ENCODE results near the gene OXER1.

The OXER1 gene

GRCh38 chr2:42769583-42770287 lies 5.8 kb upstream of the OXER1 start:
- no peak for DNase-seq (ENCODE audit: low read depth)

DNA sequence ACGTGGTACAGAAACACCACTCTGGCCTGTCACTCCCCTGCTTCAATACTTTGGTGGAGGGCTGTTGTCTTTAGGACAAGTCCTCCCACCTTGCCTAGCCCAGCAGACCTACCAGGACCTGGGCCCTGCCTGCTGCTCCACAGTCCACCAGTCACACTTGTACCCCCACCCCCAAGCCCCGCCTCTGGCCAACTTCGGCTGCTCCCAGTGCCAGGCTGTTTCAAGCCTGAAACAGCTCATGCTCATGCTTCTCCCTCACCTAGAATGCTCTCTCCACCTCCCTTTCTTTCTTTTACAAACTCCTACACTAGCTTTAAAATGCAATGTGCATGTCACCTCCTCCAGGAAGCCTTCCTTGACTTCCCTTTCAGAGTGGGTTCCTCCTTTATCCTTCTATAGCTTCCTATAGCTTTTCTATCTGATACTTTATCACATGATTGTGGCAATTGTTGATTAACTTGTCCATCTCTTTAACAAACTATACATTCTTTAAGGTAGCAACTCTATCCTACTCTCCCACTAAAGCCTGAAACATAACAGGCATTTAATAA lies 4.8 kb upstream of the OXER1 start:
- DNase-seq (ENCODE audit: low read depth) = no peak

DNA sequence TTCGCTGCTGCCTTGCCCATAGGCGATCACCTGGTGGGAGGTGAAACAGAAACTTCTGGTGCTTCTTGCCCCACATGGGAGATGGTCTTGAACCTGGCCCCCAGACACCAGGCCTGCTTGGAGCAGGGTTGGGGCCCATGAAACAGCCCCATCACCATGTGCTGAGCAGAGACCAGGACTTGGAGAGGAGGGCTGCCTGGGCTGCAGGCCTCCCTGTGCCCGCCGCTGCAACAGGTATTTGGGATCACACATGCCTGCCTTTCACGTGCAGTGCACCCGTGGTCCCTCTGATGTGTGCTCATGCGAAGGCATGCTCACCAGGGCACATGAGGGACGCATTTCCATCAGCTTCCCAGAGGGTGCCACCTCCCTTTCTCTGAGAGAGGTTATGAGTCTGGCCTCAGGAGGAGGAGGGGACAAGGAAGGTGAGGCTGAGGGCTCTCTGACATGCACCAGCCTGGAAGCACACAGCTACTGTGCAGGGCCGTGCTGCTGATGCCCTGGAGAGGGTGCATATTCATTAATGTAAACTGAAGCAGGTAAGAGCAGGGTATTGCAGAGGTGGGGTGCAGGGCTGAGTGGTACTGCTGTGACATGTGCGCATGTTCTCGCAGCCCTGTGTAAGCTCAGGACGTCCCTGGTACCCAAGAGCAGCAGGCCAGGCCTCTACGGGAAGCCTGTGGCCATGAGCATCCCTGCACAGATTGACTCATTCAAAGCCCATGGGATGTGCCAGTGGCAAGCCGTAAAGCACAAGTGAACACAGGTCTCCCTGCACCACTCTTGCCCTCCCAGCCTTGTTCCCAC lies 4.2 kb upstream of the OXER1 start:
- DNase-seq (ENCODE audit: low read depth) = no peak

GRCh38 chr2:42767080-42767898 lies 3.4 kb upstream of the OXER1 start:
- DNase-seq (ENCODE audit: low read depth) = no peak

GRCh38 chr2:42765686-42766085 lies 1.8 kb upstream of the OXER1 start:
- no peak for DNase-seq (ENCODE audit: low read depth)

DNA sequence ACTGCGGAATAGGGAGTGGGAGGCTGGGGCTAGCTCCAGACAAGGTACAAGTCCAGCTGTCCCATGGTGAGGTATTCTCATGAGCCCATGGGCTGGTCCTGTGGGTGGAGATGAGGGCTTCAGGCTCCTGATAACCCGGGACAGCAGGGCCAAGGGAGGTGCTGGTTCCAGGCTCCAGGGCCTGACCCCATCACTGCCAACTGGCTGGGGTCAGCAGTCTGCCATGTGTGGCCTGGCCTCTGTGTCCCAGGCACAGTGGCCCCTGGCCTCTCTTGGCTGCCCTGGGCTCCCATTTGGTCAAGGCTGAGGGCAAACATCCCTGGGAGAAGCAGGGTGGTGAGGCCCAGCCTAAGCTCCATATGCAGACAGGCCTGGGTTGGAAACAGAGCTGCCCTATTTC lies 966 bp upstream of the OXER1 start:
- no peak for DNase-seq (ENCODE audit: low read depth)

- DNase-seq (ENCODE audit: low read depth) = no peak
Measured at GRCh38 chr2:42762823-42763804, 821 bp downstream of the OXER1 start.

DNA sequence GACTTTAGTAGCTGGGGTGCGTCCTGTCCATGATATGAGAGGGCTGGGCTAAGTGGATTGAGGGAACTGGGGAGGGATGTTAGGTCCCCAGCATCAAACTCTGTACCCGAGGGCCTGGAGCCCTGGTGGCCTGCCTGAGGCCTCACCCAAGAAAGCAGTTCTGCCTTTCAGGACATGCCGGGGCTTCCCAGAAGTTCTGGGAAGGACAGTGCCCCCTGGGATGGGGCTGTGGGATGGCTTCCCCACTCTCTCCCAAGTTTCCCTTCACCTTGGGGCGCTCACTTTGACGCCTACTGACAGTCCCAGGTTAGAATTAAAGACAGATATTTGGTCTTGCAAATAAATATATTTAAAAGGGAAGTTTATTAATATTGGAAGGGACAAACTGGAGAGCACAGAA lies 1.8 kb downstream of the OXER1 start:
- DNase-seq (ENCODE audit: low read depth) = no peak

DNA sequence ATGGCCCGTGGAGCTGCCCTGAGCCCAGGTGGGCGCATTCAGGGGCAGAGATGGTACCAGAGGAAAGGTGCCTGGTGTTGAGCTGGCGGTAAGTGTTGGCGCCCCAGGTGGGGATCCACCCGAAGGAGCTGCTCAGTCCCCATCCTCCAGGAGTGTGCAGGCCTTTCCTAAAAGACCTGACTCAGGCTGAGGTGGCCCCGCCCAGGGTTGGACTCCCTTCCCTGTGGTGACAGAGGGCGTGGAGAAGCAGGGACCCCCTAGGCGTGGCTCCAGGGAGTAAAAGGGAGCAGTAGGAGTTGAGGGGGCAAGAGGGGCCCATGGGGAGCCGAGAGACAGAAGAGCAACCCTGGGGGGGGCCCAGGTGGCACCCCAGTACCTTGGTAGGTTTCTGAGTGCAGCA lies 2.4 kb downstream of the OXER1 start:
- no peak for DNase-seq (ENCODE audit: low read depth)

- DNase-seq (ENCODE audit: low read depth) = no peak
Measured at GRCh38 chr2:42758751-42759150, 5.2 kb downstream of the OXER1 start.

- no peak for DNase-seq (ENCODE audit: low read depth)
Measured at GRCh38 chr2:42757981-42758740, 5.8 kb downstream of the OXER1 start.

- DNase-seq (ENCODE audit: low read depth) = no peak
Measured at GRCh38 chr2:42756966-42757513, 6.9 kb downstream of the OXER1 start.

- DNase-seq (ENCODE audit: low read depth) = no peak
Measured at GRCh38 chr2:42756150-42756775, 7.7 kb downstream of the OXER1 start.

- DNase-seq (ENCODE audit: low read depth) = no peak
Measured at GRCh38 chr2:42755191-42755880, 8.6 kb downstream of the OXER1 start.

DNA sequence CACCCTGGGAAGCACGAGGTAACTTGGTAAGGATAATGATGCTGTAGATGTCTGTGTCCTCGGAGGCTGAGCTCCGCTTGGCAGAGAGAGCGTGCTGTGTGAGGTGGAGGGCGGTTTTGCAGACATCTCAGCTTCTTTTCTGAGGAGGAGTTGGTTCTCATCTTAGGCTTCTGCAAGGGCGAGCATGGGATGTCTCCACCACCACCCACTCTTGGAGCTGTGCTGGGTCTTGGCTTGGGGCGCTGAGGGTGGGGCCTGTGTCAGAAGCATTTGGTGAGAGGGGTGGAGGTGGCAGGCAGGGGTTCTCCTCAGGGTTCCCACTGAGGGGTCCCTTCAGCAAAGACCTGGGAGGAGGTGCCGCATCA lies 9.2 kb downstream of the OXER1 start:
- no peak for DNase-seq (ENCODE audit: low read depth)

- no peak for DNase-seq (ENCODE audit: low read depth)
Measured at GRCh38 chr2:42754021-42754775, 9.7 kb downstream of the OXER1 start.

- DNase-seq (ENCODE audit: low read depth) = no peak
Measured at GRCh38 chr2:42752816-42753813, 10.8 kb downstream of the OXER1 start.

Measured in stimulated activated CD8-positive, alpha-beta memory T cell treated with anti-CD3 and anti-CD28 coated beads, Interleukin-15, amount 100 ng/mL, for 1 hour (primary cell).